GM18505 (cell line): ENCODE data around the gene JOSD2.

Source experiments
- ATAC-seq: cut with Tn5 transposase; IDR thresholded peaks from one replicate; pipeline ENCODE4 v1.9.1; 2021; ENCODE audit not compliant: unreplicated experiment
- POLR2A ChIP-seq: IDR thresholded peaks from 4 replicates; pipeline ENCODE4 v1.6.1; 2011; ENCODE audit warnings: borderline replicate concordance; ENCODE audit not compliant: insufficient read depth, insufficient read length; ENCODE audit errors: extremely low read depth

Gene JOSD2

DNA sequence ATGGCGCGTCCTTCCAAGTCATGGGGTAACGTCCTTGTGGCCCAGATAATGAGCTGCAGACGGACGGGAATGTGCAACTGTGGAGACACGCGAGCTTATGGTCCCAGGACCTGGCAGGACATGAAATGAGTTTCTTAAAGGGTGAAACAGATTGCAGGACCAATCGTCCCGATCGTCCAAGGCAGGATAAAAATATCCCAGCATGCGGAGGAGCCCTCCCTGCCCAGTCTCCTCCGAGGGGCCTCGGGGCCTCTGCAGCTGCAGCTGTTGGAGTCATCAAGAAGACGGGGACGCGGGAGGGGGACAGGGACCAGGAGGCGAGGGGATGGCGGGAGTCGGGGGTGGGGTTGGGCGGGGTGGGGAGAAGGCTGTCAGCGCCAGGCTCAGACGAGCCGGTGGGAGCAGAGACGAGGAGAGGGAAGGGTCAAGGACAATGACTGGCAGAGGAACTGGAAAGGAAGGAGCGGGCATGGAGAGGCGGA is 20.0 kb downstream of the JOSD2 start:
- ATAC-seq = no peak
- TF ChIP-seq POLR2A = no peak

DNA sequence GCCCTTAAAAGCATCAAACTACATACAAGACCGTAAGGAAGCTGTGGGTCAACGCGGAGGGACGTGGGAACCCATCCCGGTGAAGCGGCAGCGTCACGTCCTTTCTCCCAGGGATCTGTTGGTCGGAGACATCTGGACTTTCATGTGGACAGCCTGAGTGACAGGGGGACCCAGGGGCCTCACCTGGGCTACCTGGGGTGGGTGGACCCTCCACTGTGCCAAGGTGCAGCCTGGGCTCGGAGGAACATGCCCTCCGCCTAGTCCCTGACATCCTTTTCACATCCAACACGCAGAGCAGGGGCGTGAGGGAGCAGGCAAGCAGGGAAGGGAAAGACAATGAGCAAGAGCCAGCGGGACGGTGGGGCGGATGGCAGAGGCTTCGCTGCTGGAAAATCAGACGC is 20.6 kb downstream of the JOSD2 start:
- no peak for TF ChIP-seq POLR2A

DNA sequence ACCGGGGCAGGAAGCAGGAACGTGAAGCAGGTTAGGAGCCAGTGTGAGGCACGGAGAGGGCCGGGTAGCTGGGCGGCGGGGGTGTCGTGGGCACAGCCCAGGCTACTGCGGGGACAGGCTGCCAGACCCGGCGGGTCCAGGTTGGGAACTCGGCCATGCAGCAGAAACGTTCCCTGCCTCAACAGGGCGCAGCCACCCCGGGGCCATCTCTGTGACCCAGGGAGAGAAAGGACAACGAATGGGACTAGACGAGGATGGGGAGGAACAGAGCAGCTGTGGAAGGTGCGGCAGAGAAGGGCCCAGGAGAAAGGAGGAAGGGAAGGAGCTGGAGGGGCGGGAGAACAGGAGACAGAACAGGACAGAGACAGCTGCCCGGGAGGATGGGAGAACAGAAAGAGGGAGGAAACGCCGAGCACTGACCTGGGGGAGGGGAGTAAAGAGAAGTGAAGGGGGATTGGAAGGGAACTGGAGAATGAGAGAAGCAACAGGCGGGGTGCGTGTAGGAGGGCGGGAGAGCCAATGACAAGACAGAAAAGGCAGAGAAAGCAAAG is 21.5 kb downstream of the JOSD2 start:
- ATAC-seq = no peak
- no peak for TF ChIP-seq POLR2A

More for the DNA sequence above, 20.6 kb downstream of the JOSD2 start:
- ATAC-seq = no peak

DNA sequence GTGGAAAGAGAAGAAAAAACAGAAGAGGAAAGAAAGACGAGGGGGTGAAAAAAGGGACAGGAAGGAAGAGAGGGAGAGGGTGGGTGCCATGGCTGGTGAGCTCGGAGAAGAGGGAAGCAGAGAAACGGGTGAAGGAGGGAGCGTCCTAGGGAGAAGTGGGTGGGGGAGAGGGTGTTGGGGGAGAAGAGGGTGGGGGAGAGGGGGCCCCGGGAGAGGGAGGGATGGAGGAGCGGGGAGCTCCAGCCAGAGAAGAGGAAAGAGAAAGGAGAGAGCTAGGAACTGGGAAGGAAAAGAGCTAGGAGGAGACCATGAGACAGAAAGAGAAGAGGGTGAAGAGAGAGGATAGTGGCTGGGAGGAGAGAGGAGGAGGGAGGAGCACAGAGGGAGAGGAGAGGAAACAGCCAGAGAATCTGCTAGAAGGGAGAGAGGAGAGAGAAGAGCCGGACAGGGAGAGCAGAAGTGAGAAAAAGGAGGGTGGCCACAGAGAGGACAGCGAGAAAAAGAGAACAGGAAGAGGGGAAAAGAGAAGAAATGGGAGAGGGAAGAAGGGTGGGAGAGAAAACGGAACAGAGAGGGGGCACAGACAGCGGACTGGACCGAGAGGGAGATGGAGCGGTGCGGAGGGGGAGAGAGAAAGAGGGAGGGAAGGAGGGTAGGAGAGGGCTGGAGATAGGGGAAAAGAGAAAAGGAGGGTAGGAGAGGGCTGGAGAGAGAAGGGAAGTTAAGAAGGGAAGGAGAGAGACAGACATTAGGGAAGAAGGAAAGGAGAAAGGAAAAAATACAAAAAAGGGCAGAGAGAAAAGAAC is 22.4 kb downstream of the JOSD2 start:
- no peak for TF ChIP-seq POLR2A
- no peak for ATAC-seq

DNA sequence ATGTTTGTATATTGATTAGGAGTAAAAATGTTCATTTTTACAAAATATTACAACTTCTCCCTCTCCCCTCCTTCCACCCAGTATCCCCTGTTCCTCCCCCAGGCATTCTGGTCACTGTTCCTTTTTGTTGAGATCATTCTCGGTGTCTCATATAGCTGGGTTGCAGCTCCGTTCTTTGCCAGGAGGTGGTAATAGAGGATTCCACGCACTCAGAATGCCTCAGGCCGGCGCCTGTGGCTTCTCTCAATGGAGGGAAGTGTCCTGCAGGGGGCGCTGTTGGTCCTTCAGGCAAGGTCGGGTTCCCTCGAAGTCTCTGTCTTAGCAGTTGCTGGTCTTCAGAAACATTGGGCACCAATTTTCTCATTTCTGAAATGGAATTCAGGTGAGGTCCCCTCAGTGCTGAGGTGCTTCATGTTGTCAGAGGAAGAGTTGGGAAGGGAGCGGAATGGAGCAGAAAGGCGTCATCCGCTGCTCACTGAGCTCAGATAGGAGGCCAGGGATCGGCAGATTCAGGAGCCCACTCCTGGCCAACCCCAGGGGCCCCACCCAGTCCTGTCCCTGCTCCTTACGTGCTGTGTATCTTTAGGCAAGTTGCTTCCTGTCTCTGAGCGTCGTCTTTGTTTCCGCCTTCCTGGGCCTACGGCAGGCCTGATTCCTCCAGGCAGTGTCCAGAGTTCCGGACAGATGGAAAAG is 24.0 kb downstream of the JOSD2 start:
- no peak for TF ChIP-seq POLR2A
- ATAC-seq = no peak

DNA sequence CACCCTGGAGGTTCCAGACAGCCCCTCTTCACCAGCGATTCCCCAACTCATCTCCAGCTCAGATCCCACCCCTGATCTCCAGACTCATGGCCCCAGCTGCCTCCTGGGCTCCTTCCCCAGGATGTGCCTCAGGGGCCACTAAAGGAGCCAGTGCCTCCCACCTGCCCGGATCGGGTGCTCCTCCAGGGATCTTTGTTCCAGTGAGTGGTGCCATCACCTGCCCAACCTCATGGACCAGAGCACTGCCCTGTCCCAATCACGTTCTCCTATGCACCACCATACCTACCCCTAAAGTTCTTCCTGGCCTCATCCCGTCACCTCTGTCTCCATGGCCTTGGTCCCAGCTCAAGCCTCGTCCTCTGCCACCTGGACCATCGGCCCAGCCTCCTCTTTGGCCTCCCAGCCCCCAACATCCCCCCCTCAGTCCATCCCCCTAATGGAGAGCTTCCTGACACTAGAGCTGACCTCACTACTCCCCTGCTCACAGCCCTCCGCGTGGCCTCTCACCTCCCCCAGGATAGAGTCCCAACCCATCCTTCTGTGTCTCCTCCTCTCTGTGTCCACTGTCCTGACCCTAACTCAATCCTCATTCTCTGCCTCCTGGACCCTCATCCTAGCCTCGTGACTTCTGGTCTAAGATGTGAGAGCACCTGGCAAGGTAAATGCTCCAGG is 25.6 kb downstream of the JOSD2 start:
- TF ChIP-seq POLR2A = no peak
- no peak for ATAC-seq

DNA sequence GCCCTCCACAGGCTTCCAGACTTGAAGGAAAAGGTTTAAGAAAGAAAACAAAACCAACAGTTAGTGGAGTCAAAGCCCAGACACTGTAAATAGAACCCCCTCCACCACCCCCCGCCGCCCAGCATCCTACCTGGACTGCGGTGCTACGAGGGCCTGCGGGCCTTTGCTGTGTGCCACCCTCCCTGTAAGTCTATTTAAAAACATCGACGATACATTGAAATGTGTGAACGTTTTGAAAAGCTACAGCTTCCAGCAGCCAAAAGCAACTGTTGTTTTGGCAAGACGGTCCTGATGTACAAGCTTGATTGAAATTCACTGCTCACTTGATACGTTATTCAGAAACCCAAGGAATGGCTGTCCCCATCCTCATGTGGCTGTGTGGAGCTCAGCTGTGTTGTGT is 28.1 kb downstream of the JOSD2 start:
- no peak for TF ChIP-seq POLR2A
- no peak for ATAC-seq

DNA sequence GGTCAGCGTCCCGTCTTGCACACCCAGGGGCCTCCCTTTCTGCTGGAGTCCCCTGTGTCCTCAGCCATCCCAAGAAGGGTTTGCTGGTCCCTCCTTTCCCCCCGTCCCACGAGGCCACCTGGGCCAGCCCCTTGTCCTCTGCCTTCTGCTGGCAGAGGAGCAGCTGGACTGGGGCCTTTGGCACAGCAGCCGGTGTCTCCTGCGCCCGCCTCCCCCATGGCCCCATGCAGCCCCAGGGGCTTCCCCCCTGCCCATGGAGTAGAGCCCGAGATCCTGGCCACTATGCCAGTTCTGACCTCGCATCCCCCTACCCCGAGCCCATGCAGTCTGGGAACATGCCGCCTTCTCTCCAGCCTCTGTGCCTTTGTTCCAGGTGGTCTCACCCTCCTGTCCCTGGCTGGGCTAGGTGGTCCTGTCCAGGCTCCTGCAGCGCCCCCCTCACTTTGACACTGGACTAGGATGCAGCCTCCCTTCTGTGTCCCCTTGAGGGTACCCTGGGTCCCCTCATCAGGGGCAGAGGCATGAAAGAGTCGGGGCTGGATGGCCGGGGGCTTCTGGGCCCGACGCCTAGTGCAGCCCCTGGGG is 28.6 kb downstream of the JOSD2 start:
- no peak for TF ChIP-seq POLR2A

DNA sequence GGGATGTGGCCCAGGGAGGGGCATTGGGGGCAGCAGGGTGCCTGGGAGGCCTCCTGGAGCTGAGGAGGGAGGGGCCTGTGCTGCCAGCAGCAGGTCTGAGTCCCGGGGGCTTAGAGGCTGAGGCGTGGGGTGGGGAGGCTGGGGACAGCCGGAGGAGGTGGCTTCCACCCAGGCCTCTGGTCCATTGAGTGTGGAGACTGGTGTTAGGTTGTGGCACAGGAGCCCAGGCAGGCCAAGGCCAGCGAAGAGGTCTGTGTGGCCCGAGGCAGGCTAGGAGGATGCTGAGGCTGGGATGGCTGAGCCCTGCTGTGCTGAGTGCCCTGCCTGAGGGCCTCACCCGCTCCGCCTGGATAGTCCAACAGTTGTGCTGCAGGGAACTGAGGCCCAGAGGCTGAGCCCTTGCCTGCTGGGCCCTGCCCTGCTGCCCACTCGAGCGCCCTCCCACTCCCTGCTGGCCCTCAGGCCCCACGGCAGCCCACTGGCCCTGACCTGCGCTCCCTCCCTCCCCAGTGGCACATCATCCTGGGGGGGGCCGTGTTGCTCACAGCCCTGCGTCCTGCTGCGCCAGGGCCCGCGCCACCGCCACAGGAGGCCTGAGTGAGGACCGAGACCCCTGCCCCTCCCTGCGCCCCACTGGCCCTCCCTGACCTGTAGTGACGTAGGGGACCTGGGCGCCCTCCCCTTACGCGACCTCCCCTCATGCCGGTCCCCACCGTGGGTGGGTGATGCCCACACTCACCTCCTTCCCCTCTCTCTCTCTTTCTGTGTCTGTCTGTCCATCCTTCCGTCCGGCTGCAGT is 29.4 kb downstream of the JOSD2 start:
- no peak for ATAC-seq
- TF ChIP-seq POLR2A = no peak

More for the DNA sequence above, 28.6 kb downstream of the JOSD2 start:
- no peak for ATAC-seq

DNA sequence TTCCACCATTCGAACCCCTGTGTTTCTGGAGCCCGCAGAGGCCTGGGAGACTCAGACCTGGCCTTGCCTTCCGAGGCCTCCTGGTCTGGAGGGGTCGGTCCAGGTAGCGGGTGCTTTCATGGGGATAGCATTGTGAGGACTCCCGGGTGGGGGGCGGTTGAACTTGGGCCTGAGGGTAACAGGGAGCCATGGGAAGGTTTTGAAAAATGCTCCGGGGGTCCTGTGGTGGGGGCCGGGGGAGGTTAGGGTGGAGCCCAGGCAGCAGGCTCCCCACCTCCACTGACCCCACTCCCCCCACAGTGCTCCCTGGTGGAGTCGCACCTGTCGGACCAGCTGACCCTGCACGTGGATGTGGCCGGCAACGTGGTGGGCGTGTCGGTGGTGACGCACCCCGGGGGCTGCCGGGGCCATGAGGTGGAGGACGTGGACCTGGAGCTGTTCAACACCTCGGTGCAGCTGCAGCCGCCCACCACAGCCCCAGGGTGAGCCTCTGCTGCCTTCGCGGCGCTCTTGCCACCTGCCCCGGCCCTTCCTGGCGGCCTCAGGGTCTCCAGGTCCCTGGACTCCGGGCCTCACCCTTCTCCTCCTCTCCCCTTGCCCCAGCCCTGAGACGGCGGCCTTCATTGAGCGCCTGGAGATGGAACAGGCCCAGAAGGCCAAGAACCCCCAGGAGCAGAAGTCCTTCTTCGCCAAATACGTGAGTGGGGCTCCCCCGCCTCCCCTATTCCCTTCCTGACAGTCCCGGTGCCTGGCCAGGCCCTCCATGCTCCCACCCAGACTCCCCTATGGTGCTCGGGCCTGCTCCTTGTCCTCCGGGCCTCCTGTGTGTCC is 30.5 kb downstream of the JOSD2 start:
- no peak for ATAC-seq
- TF ChIP-seq POLR2A = no peak

DNA sequence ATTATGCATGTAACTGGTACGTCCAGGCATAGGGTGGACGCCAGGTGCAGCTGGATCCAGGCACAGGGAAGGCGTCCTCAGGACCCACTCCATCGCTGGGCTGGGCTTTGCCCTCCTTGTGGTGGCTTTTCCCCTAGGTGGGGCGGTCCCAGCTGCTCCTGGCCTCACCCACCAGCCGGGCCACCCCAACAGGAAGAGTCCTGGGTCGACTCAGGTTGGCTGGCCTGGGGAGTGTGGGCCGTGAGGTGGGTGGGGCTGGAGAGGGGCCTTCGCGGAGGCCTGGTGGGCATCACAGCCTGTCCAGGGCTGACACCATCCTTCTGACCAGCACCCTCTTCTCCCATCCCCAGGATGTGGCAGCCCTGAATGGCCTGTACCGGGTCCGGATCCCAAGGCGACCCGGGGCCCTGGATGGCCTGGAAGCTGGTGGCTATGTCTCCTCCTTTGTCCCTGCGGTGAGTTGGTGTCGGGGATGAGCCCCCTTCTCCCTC is 31.2 kb downstream of the JOSD2 start:
- TF ChIP-seq POLR2A = no peak
- ATAC-seq = no peak
